Colonic mucosa (tissue), 4 donors: ENCODE measurements around the gene FILIP1. TPM values are rescaled to one million over a fixed set of nuclear protein-coding genes. Genes with fewer than 3 reads are reported as not detected.

Experiments used
- DNase-seq: peaks from one replicate; pipeline ENCODE4 v3.0.0-alpha.2; 2020
- H3K27ac ChIP-seq: fragments of 200-600 bp; one replicate; pipeline ENCODE4 v1.8.0; 2021
- H3K27me3 ChIP-seq: fragments of 200-600 bp; one replicate; pipeline ENCODE4 v1.8.0; 2021
- H3K36me3 ChIP-seq: fragments of 200-600 bp; one replicate; pipeline ENCODE4 v1.8.0; 2021
- H3K4me1 ChIP-seq: fragments of 200-600 bp; one replicate; pipeline ENCODE4 v1.8.0; 2021; ENCODE audit warnings: mild to moderate bottlenecking
- H3K4me3 ChIP-seq: fragments of 200-600 bp; one replicate; pipeline ENCODE4 v1.8.0; 2021
- H3K9ac ChIP-seq, 2 donors: one replicate each; pipeline ENCODE4 v1.7.0; 2013; ENCODE audit warnings: control low read depth in 2 of 2, low read depth in 2 of 2, low read length in 2 of 2
- H3K9me3 ChIP-seq: fragments of 200-600 bp; one replicate; pipeline ENCODE4 v1.8.0; 2021
- CTCF ChIP-seq: fragments of 200-600 bp; IDR thresholded peaks from one replicate; pipeline ENCODE4 v1.8.0; 2022; ENCODE audit warnings: antibody characterized with exemption, mild to moderate bottlenecking
- intact Hi-C: fragments of 100-400 bp; cut with DNase I; formaldehyde crosslinking; loops from one replicate; pipeline ENCODE4 v1.14.1; 2022
- total RNA-seq, 2 donors: library from RNA; stranded (reverse); fragmentation: NEBNext Ultra II Directional in 1 of 2; extraction: Animal tissue kit (Norgen Biotek cat#: 25700) in 1 of 2; gene quantifications; one replicate each; pipeline ENCODE4 v1.2.1, GENCODE V29; 2021
- donor health status: healthy.
- donor health status: DM: no; HTN: no; CAD: no.
- donor health status: DM: no; HTN: no; CAD: no.

The FILIP1 gene
- total RNA-seq, 2 donors from 2014 or later: 0.57 to 6.5 TPM

DNA sequence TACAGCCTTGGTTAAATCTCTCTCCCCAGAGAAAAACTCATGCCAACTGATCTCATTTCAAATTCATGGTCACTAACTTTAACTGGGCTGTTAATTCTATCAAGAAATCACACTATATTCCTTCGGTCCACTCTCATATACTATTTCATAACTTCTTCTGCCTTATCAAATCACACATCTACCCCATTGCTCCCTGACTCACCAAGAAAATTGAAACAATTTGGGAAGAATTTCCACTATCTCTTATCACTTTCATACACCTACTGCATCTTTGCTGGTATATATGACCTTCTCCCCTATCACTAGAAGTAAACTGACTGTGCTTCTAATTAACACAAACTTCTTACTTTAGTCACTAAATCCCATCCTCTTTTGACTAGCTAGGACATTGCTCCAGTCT, 102.3 kb downstream of the FILIP1 start:
- Histone ChIP-seq H3K4me3 (no peak overlapping the region), H3K36me3 (no peaks in the 10 kb centered on the region), H3K9me3 (no peaks in the 10 kb centered on the region), H3K27ac (no peak overlapping the region), H3K9ac (no peak overlapping the region), H3K27me3 (no peaks in the 10 kb centered on the region), H3K4me1 (no peaks in the 10 kb centered on the region)
- no peak for TF ChIP-seq CTCF
- intact Hi-C loops: no loop called here
- DNase-seq: no peak

- H3K4me1 ChIP-seq: no peaks in the 10 kb centered on the region
- no peak overlapping the region for H3K27ac ChIP-seq
- no peak overlapping the region for H3K9ac ChIP-seq
- no peaks in the 10 kb centered on the region for H3K27me3 ChIP-seq
- H3K36me3 ChIP-seq: no peaks in the 10 kb centered on the region
- no peak for DNase-seq
- no peaks in the 10 kb centered on the region for H3K9me3 ChIP-seq
- TF ChIP-seq CTCF: no peak
- intact Hi-C loops: no loop called here
- no peak overlapping the region for H3K4me3 ChIP-seq
These were observed 107.4 kb downstream of the FILIP1 start for GRCh38 chr6:75386050-75386770.

- Histone ChIP-seq H3K9ac (no peak overlapping the region), H3K27me3 (no peaks in the 10 kb centered on the region), H3K36me3 (no peaks in the 10 kb centered on the region), H3K27ac (no peak overlapping the region), H3K9me3 (no peaks in the 10 kb centered on the region), H3K4me3 (no peak overlapping the region), H3K4me1 (no peaks in the 10 kb centered on the region)
- TF ChIP-seq CTCF: no peak
- intact Hi-C loops: no loop called here
- DNase-seq: no peak
These were observed 109.5 kb downstream of the FILIP1 start for GRCh38 chr6:75384116-75384515.

DNA sequence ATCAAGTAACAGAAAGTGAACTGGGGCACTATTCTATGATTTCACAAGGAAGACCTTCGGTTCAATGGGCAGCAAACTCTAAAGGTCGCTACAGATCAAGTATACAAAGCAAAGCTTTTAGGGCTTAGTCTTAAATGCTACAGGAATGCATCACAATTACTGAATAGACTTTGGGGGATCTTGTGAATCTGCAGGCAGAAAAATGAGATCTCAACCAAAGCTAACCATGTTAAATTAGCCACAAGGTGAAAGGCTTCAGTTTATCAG, 111.0 kb downstream of the FILIP1 start:
- intact Hi-C loops: no loop called here
- no peak for DNase-seq
- H3K4me3 ChIP-seq: no peak overlapping the region
- no peaks in the 10 kb centered on the region for H3K27me3 ChIP-seq
- no peak overlapping the region for H3K9ac ChIP-seq
- H3K36me3 ChIP-seq: no peaks in the 10 kb centered on the region
- H3K9me3 ChIP-seq: no peaks in the 10 kb centered on the region
- H3K4me1 ChIP-seq: no peaks in the 10 kb centered on the region
- H3K27ac ChIP-seq: no peak overlapping the region
- no peak for TF ChIP-seq CTCF

DNA sequence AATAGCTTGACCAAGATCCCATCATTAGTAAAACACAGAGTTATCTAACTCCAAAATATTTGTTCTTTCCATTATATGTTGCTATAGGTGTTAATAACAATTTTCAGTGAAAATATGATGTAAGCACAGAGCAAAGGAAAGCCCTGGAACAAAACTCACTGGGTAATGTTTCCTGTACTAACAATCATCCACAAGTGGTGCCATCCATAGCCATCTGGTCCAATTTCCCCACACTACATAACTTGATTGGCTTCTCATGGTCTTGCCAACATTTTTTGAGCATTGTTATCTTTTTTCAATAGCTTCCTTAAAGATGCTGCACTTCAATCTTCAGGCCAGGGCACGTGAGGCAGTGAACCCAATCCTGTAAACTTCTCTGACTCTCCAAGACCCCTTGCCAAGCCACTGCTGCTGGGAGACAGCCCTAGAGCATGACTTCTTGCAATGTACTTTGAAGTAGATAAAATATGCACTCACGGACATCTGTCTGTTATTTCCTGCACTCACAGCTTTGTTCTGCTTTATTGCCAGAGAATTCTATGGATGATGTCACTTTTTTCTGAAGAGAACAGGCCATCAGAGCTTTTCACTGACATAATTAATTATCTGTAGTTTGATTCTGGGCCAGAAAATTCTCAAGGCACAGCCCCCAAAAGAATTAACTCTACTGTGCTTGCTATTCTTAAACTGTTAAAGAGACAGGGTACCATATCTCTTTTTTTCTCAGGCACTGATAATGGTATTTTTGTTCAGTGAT, 111.5 kb downstream of the FILIP1 start:
- TF ChIP-seq CTCF: no peak
- Histone ChIP-seq H3K9me3 (no peaks in the 10 kb centered on the region), H3K9ac (no peak overlapping the region), H3K36me3 (no peaks in the 10 kb centered on the region), H3K4me1 (no peaks in the 10 kb centered on the region), H3K4me3 (no peak overlapping the region), H3K27ac (no peak overlapping the region), H3K27me3 (no peaks in the 10 kb centered on the region)
- intact Hi-C loops: no loop called here
- no peak for DNase-seq
